NT2/D1 (cell line): ENCODE results near the gene OTOGL.

Experiments
- DNase-seq: peaks from one replicate; pipeline ENCODE4 v3.0.0-alpha.2; 2011; ENCODE audit warnings: low read depth, low spot score
- H3K27me3 ChIP-seq: 2 replicates; pipeline ENCODE4 v1.6.0; 2011; ENCODE audit warnings: mild to moderate bottlenecking; ENCODE audit not compliant: insufficient read length, insufficient read depth
- H3K36me3 ChIP-seq: 2 replicates; pipeline ENCODE4 v1.6.1; 2011; ENCODE audit warnings: mild to moderate bottlenecking, low read length, mixed read lengths; ENCODE audit not compliant: insufficient read depth, insufficient read length
- H3K4me1 ChIP-seq: 2 replicates; pipeline ENCODE4 v1.5.1; 2011; ENCODE audit not compliant: insufficient read depth, insufficient read length
- H3K4me3 ChIP-seq: 2 replicates; pipeline ENCODE4 v1.5.1; 2011; ENCODE audit warnings: low read depth; ENCODE audit not compliant: insufficient read length
- H3K9ac ChIP-seq: 2 replicates; pipeline ENCODE4 v1.6.0; 2011; ENCODE audit warnings: low read depth; ENCODE audit not compliant: insufficient read length
- H3K9me3 ChIP-seq: 2 replicates; pipeline ENCODE4 v1.5.1; 2011; ENCODE audit warnings: mild to moderate bottlenecking, low read length; ENCODE audit not compliant: insufficient read depth
- SUZ12 ChIP-seq: IDR thresholded peaks from 2 replicates; pipeline ENCODE4 v1.6.1; 2011; ENCODE audit not compliant: insufficient read length, insufficient read depth; ENCODE audit errors: extremely low read depth
- YY1 ChIP-seq: IDR thresholded peaks from 2 replicates; pipeline ENCODE4 v1.6.1; 2011; ENCODE audit not compliant: insufficient read length, insufficient read depth
- ZNF274 ChIP-seq: IDR thresholded peaks from 2 replicates; pipeline ENCODE4 v1.6.1; 2011; ENCODE audit warnings: mild to moderate bottlenecking, low read depth, low read length

Gene OTOGL

GRCh38 chr12:80332827-80333226 is 233.5 kb downstream of the OTOGL start:
- Histone ChIP-seq H3K36me3 (no peaks in the 10 kb centered on the region), H3K4me3 (no peak overlapping the region), H3K9ac (no peak overlapping the region), H3K27me3 (no peaks in the 10 kb centered on the region), H3K4me1 (no peaks in the 10 kb centered on the region), H3K9me3 (no peaks in the 10 kb centered on the region)
- no peak for DNase-seq
- TF ChIP-seq YY1 (no peak), SUZ12 (no peak), ZNF274 (no peak)

- DNase-seq = no peak
- Histone ChIP-seq H3K4me3 (no peak overlapping the region), H3K36me3 (no peaks in the 10 kb centered on the region), H3K9me3 (no peaks in the 10 kb centered on the region), H3K27me3 (no peaks in the 10 kb centered on the region), H3K9ac (no peak overlapping the region), H3K4me1 (no peaks in the 10 kb centered on the region)
- TF ChIP-seq SUZ12 = no peak
- TF ChIP-seq ZNF274 = no peak
- no peak for TF ChIP-seq YY1
These were observed 253.1 kb downstream of the OTOGL start for GRCh38 chr12:80352474-80352873.

- Histone ChIP-seq H3K4me1 (no peaks in the 10 kb centered on the region), H3K36me3 (no peaks in the 10 kb centered on the region), H3K9ac (no peak overlapping the region), H3K27me3 (no peaks in the 10 kb centered on the region), H3K9me3 (no peaks in the 10 kb centered on the region), H3K4me3 (no peak overlapping the region)
- DNase-seq = no peak
- TF ChIP-seq ZNF274 (no peak), YY1 (no peak), SUZ12 (no peak)
These were observed 253.9 kb downstream of the OTOGL start for GRCh38 chr12:80353254-80353653.

- Histone ChIP-seq H3K4me1 (no peaks in the 10 kb centered on the region), H3K9ac (no peak overlapping the region), H3K9me3 (no peaks in the 10 kb centered on the region), H3K4me3 (no peak overlapping the region), H3K36me3 (no peaks in the 10 kb centered on the region), H3K27me3 (no peaks in the 10 kb centered on the region)
- TF ChIP-seq SUZ12 (no peak), YY1 (no peak), ZNF274 (no peak)
- DNase-seq = no peak
These were observed 256.8 kb downstream of the OTOGL start for GRCh38 chr12:80356097-80356496.

- H3K9ac ChIP-seq = no peak overlapping the region
- H3K4me3 ChIP-seq = no peak overlapping the region
- H3K27me3 ChIP-seq = no peaks in the 10 kb centered on the region
- H3K4me1 ChIP-seq = no peaks in the 10 kb centered on the region
- no peaks in the 10 kb centered on the region for H3K36me3 ChIP-seq
- no peak for DNase-seq
- no peaks in the 10 kb centered on the region for H3K9me3 ChIP-seq
- TF ChIP-seq YY1 = no peak
- TF ChIP-seq SUZ12 = no peak
- TF ChIP-seq ZNF274 = no peak
These were observed 260.4 kb downstream of the OTOGL start for GRCh38 chr12:80359703-80360102.

GRCh38 chr12:80364056-80364455 is 264.7 kb downstream of the OTOGL start:
- Histone ChIP-seq H3K27me3 (no peaks in the 10 kb centered on the region), H3K4me1 (no peaks in the 10 kb centered on the region), H3K9ac (no peak overlapping the region), H3K36me3 (no peaks in the 10 kb centered on the region), H3K4me3 (no peak overlapping the region), H3K9me3 (no peaks in the 10 kb centered on the region)
- no peak for DNase-seq
- TF ChIP-seq ZNF274 = no peak
- no peak for TF ChIP-seq SUZ12
- TF ChIP-seq YY1 = no peak

- H3K4me3 ChIP-seq = no peak overlapping the region
- no peaks in the 10 kb centered on the region for H3K27me3 ChIP-seq
- no peak overlapping the region for H3K9ac ChIP-seq
- no peak for TF ChIP-seq SUZ12
- no peaks in the 10 kb centered on the region for H3K36me3 ChIP-seq
- H3K9me3 ChIP-seq = no peaks in the 10 kb centered on the region
- DNase-seq = no peak
- H3K4me1 ChIP-seq = no peaks in the 10 kb centered on the region
These were observed 274.3 kb downstream of the OTOGL start for GRCh38 chr12:80373666-80374065.

GRCh38 chr12:80374615-80375014 is 275.3 kb downstream of the OTOGL start:
- TF ChIP-seq ZNF274 (no peak), SUZ12 (no peak), YY1 (no peak)
- Histone ChIP-seq H3K4me3 (no peak overlapping the region), H3K4me1 (no peaks in the 10 kb centered on the region), H3K9me3 (no peaks in the 10 kb centered on the region), H3K27me3 (no peaks in the 10 kb centered on the region), H3K36me3 (no peaks in the 10 kb centered on the region), H3K9ac (no peak overlapping the region)
- DNase-seq = no peak
